H9 (cell line): ENCODE data around the gene ETNPPL. TPM values are rescaled to one million over a fixed set of nuclear protein-coding genes. Genes with fewer than 3 reads are reported as not detected.

Source experiments
- DNase-seq: peaks from one replicate; pipeline ENCODE4 v3.0.0-alpha.2; 2017
- H2AFZ ChIP-seq: one replicate; pipeline ENCODE4 v1.6.1; 2013; ENCODE audit warnings: mild to moderate bottlenecking, low read length, control low read depth, moderate library complexity
- H2AK5ac ChIP-seq: 2 replicates; pipeline ENCODE4 v1.6.1; 2013; ENCODE audit warnings: low read length, control low read depth, mixed read lengths; ENCODE audit not compliant: insufficient read length
- H2BK120ac ChIP-seq: one replicate; pipeline ENCODE4 v1.6.1; 2013; ENCODE audit warnings: low read depth, mild to moderate bottlenecking, low read length, control low read depth, inconsistent platforms; ENCODE audit not compliant: poor library complexity, severe bottlenecking
- H2BK12ac ChIP-seq: 2 replicates; pipeline ENCODE4 v1.6.1; 2013; ENCODE audit warnings: low read length, control low read depth, mixed read lengths, low read depth; ENCODE audit not compliant: insufficient read length
- H2BK15ac ChIP-seq: 2 replicates; pipeline ENCODE4 v1.6.1; 2013; ENCODE audit warnings: low read depth, low read length, control low read depth
- H2BK20ac ChIP-seq: one replicate; pipeline ENCODE4 v1.6.1; 2013; ENCODE audit warnings: low read depth, mild to moderate bottlenecking, low read length, control low read depth, inconsistent platforms; ENCODE audit not compliant: poor library complexity, severe bottlenecking
- H2BK5ac ChIP-seq: 2 replicates; pipeline ENCODE4 v1.6.1; 2013; ENCODE audit warnings: low read length, control low read depth, mixed read lengths; ENCODE audit not compliant: insufficient read length
- H3K14ac ChIP-seq: 2 replicates; pipeline ENCODE4 v1.6.1; 2013; ENCODE audit warnings: low read length, control low read depth; ENCODE audit not compliant: insufficient read depth
- H3K18ac ChIP-seq: 2 replicates; pipeline ENCODE4 v1.6.1; 2013; ENCODE audit warnings: low read depth, mild to moderate bottlenecking, mixed read lengths, low read length, control low read depth; ENCODE audit not compliant: insufficient read length
- H3K23ac ChIP-seq: 2 replicates; pipeline ENCODE4 v1.6.1; 2013; ENCODE audit warnings: low read length, control low read depth, mixed read lengths, low read depth; ENCODE audit not compliant: insufficient read length
- H3K23me2 ChIP-seq: 2 replicates; pipeline ENCODE4 v1.6.1; 2013; ENCODE audit warnings: low read depth, mild to moderate bottlenecking, mixed read lengths, low read length, control low read depth; ENCODE audit not compliant: insufficient read length, poor library complexity, severe bottlenecking
- H3K27ac ChIP-seq: 2 replicates; pipeline ENCODE4 v1.5.1; 2013; ENCODE audit warnings: low read length, control low read depth, mixed read lengths, low read depth; ENCODE audit not compliant: insufficient read length
- H3K27me3 ChIP-seq: 2 replicates; pipeline ENCODE4 v1.6.1; 2013; ENCODE audit warnings: low read length, control low read depth, inconsistent platforms; ENCODE audit not compliant: insufficient read depth
- H3K4ac ChIP-seq: 2 replicates; pipeline ENCODE4 v1.6.1; 2013; ENCODE audit warnings: low read depth, mild to moderate bottlenecking, control low read depth, inconsistent platforms, low read length, moderate library complexity
- H3K4me1 ChIP-seq: 2 replicates; pipeline ENCODE4 v1.6.1; 2013; ENCODE audit warnings: low read length, control low read depth, inconsistent platforms; ENCODE audit not compliant: insufficient read depth
- H3K4me2 ChIP-seq: 2 replicates; pipeline ENCODE4 v1.6.1; 2013; ENCODE audit warnings: low read length, control low read depth, mixed read lengths; ENCODE audit not compliant: insufficient read length, insufficient read depth
- H3K56ac ChIP-seq: 2 replicates; pipeline ENCODE4 v1.6.1; 2013; ENCODE audit warnings: low read depth, mild to moderate bottlenecking, mixed read lengths, low read length, control low read depth; ENCODE audit not compliant: insufficient read length
- H3K79me1 ChIP-seq: 2 replicates; pipeline ENCODE4 v1.6.1; 2013; ENCODE audit warnings: low read depth, mild to moderate bottlenecking, moderate library complexity, low read length, control low read depth, inconsistent platforms; ENCODE audit not compliant: insufficient read depth, poor library complexity, severe bottlenecking
- H3K79me2 ChIP-seq: 2 replicates; pipeline ENCODE4 v1.6.1; 2013; ENCODE audit warnings: low read length, control low read depth, inconsistent platforms; ENCODE audit not compliant: insufficient read depth
- H3K9ac ChIP-seq: 2 replicates; pipeline ENCODE4 v1.6.1; 2013; ENCODE audit warnings: low read length, control low read depth, mixed read lengths; ENCODE audit not compliant: insufficient read length; ENCODE audit errors: extremely low read depth
- H3K9me3 ChIP-seq: one replicate; pipeline ENCODE4 v1.6.1; 2013; ENCODE audit warnings: low read depth, low read length, inconsistent platforms; ENCODE audit not compliant: control insufficient read depth
- H3T11ph ChIP-seq: one replicate; pipeline ENCODE4 v1.6.1; 2013; ENCODE audit warnings: mild to moderate bottlenecking, low read length, control low read depth, inconsistent platforms
- H4K20me1 ChIP-seq: one replicate; pipeline ENCODE4 v1.6.1; 2013; ENCODE audit not compliant: control insufficient read depth, insufficient read length, insufficient read depth
- H4K5ac ChIP-seq: 2 replicates; pipeline ENCODE4 v1.6.1; 2013; ENCODE audit warnings: low read depth, mild to moderate bottlenecking, mixed read lengths, low read length, control low read depth; ENCODE audit not compliant: insufficient read length
- H4K8ac ChIP-seq: replicated peaks from 2 replicates; pipeline ENCODE4 v1.6.1; 2013; ENCODE audit warnings: low read length, control low read depth, mixed read lengths, low read depth; ENCODE audit not compliant: insufficient read length
- H4K91ac ChIP-seq: 2 replicates; pipeline ENCODE4 v1.6.1; 2013; ENCODE audit warnings: low read depth, mild to moderate bottlenecking, moderate library complexity, mixed read lengths, low read length, control low read depth; ENCODE audit not compliant: insufficient read length
- H3K27ac Mint-ChIP-seq, 3 experiments: 2 replicates in 2 of 3; 3 replicates in 1 of 3; pipeline ENCODE4 v1.8.0; 2020 to 2021; ENCODE audit warnings: mixed read lengths in 3 of 3, mild to moderate bottlenecking in 1 of 3, moderate library complexity in 1 of 3
- H3K27me3 Mint-ChIP-seq: 2 replicates; pipeline ENCODE4 v1.8.0; 2021; ENCODE audit warnings: low read depth, mild to moderate bottlenecking, moderate library complexity, mixed read lengths
- H3K36me3 Mint-ChIP-seq, 3 experiments: 2 replicates in 2 of 3; 3 replicates in 1 of 3; pipeline ENCODE4 v1.8.0; 2020 to 2021; ENCODE audit warnings: low read depth in 3 of 3, mixed read lengths in 3 of 3; ENCODE audit not compliant: insufficient read depth in 1 of 3
- H3K4me1 Mint-ChIP-seq, 2 experiments: 2 replicates each; pipeline ENCODE4 v1.8.0; 2020; ENCODE audit warnings: mixed read lengths in 2 of 2
- H3K4me3 Mint-ChIP-seq, 2 experiments: 2 replicates in 1 of 2; 3 replicates in 1 of 2; pipeline ENCODE4 v1.8.0; 2020 to 2021; ENCODE audit warnings: mild to moderate bottlenecking in 2 of 2, mixed read lengths in 2 of 2, moderate library complexity in 1 of 2
- H3K9me3 Mint-ChIP-seq, 2 experiments: 2 replicates in 1 of 2; 3 replicates in 1 of 2; pipeline ENCODE4 v1.8.0; 2020; ENCODE audit warnings: mild to moderate bottlenecking in 2 of 2, mixed read lengths in 2 of 2, moderate library complexity in 1 of 2
- CTCF ChIP-seq: fragments of 200-600 bp; sonication (generic); conservative IDR thresholded peaks from 3 replicates; pipeline ENCODE4 v1.8.0; 2021; ENCODE audit warnings: antibody characterized with exemption, mild to moderate bottlenecking
- WGBS: extraction: QIAGEN DNeasy Blood & Tissue Kit; methylation state at CpG from one replicate; pipeline ENCODE4 v1.1.7; 2013; ENCODE audit warnings: missing lambda C conversion rate, low lambda C conversion rate, mixed read lengths; ENCODE audit not compliant: insufficient read length; ENCODE audit errors: extremely low coverage; 5-methylcytosine and 5-hydroxymethylcytosine counted together
- total RNA-seq: library from RNA; stranded (reverse); gene quantifications from 2 replicates; pipeline ENCODE4 v1.2.1, GENCODE V29; 2021

The ETNPPL gene
- total RNA-seq, 1 experiment from 2014 or later, result 1.3 TPM

DNA sequence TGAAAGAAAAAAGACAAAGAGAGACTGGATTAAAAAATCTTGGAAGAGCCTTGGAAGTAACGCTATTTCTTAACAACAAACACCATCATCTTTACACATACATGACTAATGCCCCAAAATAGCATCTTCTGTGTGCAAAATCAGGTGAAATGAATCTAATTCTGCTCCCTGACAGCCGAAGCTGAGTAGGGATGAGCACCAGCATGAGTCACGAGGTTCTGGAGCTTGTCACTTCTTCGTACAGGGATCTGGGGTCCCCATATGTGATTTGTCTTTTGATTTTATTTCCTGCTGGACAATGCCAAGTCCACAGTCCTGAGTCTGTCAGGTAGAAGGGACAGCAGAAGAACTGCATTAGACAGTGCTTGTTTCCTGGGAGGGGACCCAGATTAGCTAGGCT is 56.6 kb downstream of the ETNPPL start:
- Histone ChIP-seq H4K20me1 (no peaks in the 10 kb centered on the region), H2BK12ac (no peak overlapping the region), H3K79me2 (no peaks in the 10 kb centered on the region), H4K5ac (no peak overlapping the region), H3T11ph (no peak overlapping the region), H3K27me3 (no peaks in the 10 kb centered on the region), H3K79me1 (no peaks in the 10 kb centered on the region), H3K56ac (no peak overlapping the region), H2AFZ (no peak overlapping the region), H2BK15ac (no peak overlapping the region), H3K4me1 (no peaks in the 10 kb centered on the region), H3K23me2 (no peaks in the 10 kb centered on the region), H3K4ac (no peak overlapping the region), H4K91ac (no peak overlapping the region), H2BK5ac (no peak overlapping the region), H3K9ac (no peak overlapping the region), H3K23ac (no peak overlapping the region), H3K27ac (no peak overlapping the region), H3K4me2 (no peak overlapping the region), H2AK5ac (no peak overlapping the region), H3K18ac (no peak overlapping the region), H4K8ac (no peak overlapping the region), H3K14ac (no peak overlapping the region), H2BK120ac (no peak overlapping the region), H3K9me3 (no peaks in the 10 kb centered on the region), H2BK20ac (no peak overlapping the region)
- peaks cover 3 to 10% of the 10 kb centered on the region in 2 experiments; a peak in 3 of 4 replicates for H3K4me1 Mint-ChIP-seq
- DNase-seq, result no peak
- TF ChIP-seq CTCF, result no peak
- H3K36me3 Mint-ChIP-seq, result no peaks in the 10 kb centered on the region
- H3K27me3 Mint-ChIP-seq, result no peaks in the 10 kb centered on the region
- no peak overlapping the region for H3K27ac Mint-ChIP-seq
- H3K9me3 Mint-ChIP-seq, result no peaks in the 10 kb centered on the region
- no peak overlapping the region for H3K4me3 Mint-ChIP-seq
- WGBS, result no CpG with 5 or more reads among the region's 4 CpGs
